Uterus (tissue), 4 donors: ENCODE measurements around the gene SAMD8. TPM values are rescaled to one million over a fixed set of nuclear protein-coding genes. Genes with fewer than 3 reads are reported as not detected.
A peak's percentile ranks its signal among the peaks of the same experiment; 100 is the strongest.
"Not testable (repeated sequence)": the region's sequence is repeated elsewhere in the genome, so short reads cannot be mapped to it uniquely, and the experiment has no call there.

Source experiments
- DNase-seq, 2 donors: peaks; one replicate each; pipeline ENCODE4 v3.0.0-alpha.2; 2019 to 2020
- H3K27ac ChIP-seq, 2 donors: fragments of 200-600 bp; sonication (generic); 1 replicate in 1 of 2; 2 replicates in 1 of 2; pipeline ENCODE4 v1.5.1; 2016 to 2018
- H3K27me3 ChIP-seq, 2 donors: fragments of 200-600 bp; sonication (generic); one replicate each; pipeline ENCODE4 v1.5.1; 2018 to 2019; ENCODE audit warnings: control low read depth in 1 of 2
- H3K36me3 ChIP-seq, 2 donors: fragments of 200-600 bp; sonication (generic); one replicate each; pipeline ENCODE4 v1.5.1; 2019; ENCODE audit warnings: control low read depth in 1 of 2
- H3K4me1 ChIP-seq, 2 donors: fragments of 200-600 bp; sonication (generic); one replicate each; pipeline ENCODE4 v1.5.1; 2018 to 2019; ENCODE audit warnings: control low read depth in 1 of 2
- H3K4me3 ChIP-seq, 2 donors: fragments of 200-600 bp; sonication (generic); 1 replicate in 1 of 2; 2 replicates in 1 of 2; pipeline ENCODE4 v1.5.1; 2018 to 2019; ENCODE audit warnings: mild to moderate bottlenecking in 1 of 2
- H3K9me3 ChIP-seq, 2 donors: fragments of 200-600 bp; sonication (generic); one replicate each; pipeline ENCODE4 v1.5.1; 2019; ENCODE audit warnings: control low read depth in 1 of 2
- CTCF ChIP-seq, 4 experiments: fragments of 200-600 bp in 2 of 4; fragments of 450-650 bp in 2 of 4; sonication (generic) in 2 of 4; IDR thresholded peaks; one replicate each; pipeline ENCODE4 v1.5.1; 2016 to 2019; ENCODE audit warnings: antibody characterized with exemption in 4 of 4, mild to moderate bottlenecking in 2 of 4, moderate library complexity in 1 of 4
- POLR2A ChIP-seq, 2 donors: fragments of 450-650 bp; IDR thresholded peaks; one replicate each; pipeline ENCODE4 v1.6.1; 2016; ENCODE audit warnings: antibody characterized with exemption in 2 of 2, mild to moderate bottlenecking in 1 of 2, moderate library complexity in 1 of 2
- intact Hi-C: fragments of 100-400 bp; cut with DNase I; formaldehyde crosslinking; loops from one replicate; pipeline ENCODE4 v1.15.1; 2023; ENCODE audit warnings: low total_unique reads
- total RNA-seq, 4 donors: library from RNA; depleted of rRNA in 3 of 4; stranded (reverse); fragments of >200 nt in 3 of 4; gene quantifications; one replicate each; pipeline versions ENCODE4 v1.1.0 to v1.2.4, GENCODE V29; 2014 to 2023
- donor health status: DM: yes; HTN: yes; CAD: no.

The SAMD8 gene
- total RNA-seq, 4 donors from 2014 or later, result 25.4 to 51.4 (median 49.2) TPM

- Histone ChIP-seq H3K27me3 (no peaks in the 10 kb centered on the region), H3K4me3 (no peak overlapping the region), H3K27ac (peak overlapping the region; percentile 14 to 19), H3K36me3 (no peaks in the 10 kb centered on the region), H3K4me1 (no peaks in the 10 kb centered on the region), H3K9me3 (no peaks in the 10 kb centered on the region)
- no peak for DNase-seq
- TF ChIP-seq POLR2A (IDR thresholded peaks at IDR 0.05), result no peak
- TF ChIP-seq CTCF (IDR thresholded peaks at IDR 0.05), result no peak
- intact Hi-C loops, result no loop called here
These were observed 83.7 kb downstream of the SAMD8 start for GRCh38 chr10:75195035-75195763.

- DNase-seq, result no peak
- Histone ChIP-seq H3K27ac (no peak overlapping the region), H3K36me3 (no peaks in the 10 kb centered on the region), H3K9me3 (no peaks in the 10 kb centered on the region), H3K4me3 (no peak overlapping the region), H3K4me1 (no peaks in the 10 kb centered on the region), H3K27me3 (no peaks in the 10 kb centered on the region)
- intact Hi-C loops, result no loop called here
- TF ChIP-seq CTCF (IDR thresholded peaks at IDR 0.05) (no peak), POLR2A (IDR thresholded peaks at IDR 0.05) (no peak)
These were observed 85.6 kb downstream of the SAMD8 start for GRCh38 chr10:75197066-75197465.

- intact Hi-C loops, result no loop called here
- Histone ChIP-seq H3K4me1 (peaks cover 0 to 4% of the 10 kb centered on the region in 2 donors), H3K27me3 (no peaks in the 10 kb centered on the region), H3K27ac (no peak overlapping the region), H3K4me3 (no peak overlapping the region), H3K9me3 (no peaks in the 10 kb centered on the region), H3K36me3 (no peaks in the 10 kb centered on the region)
- DNase-seq, result no peak
- no peak for TF ChIP-seq POLR2A (IDR thresholded peaks at IDR 0.05)
- no peak for TF ChIP-seq CTCF (IDR thresholded peaks at IDR 0.05)
These were observed 86.5 kb downstream of the SAMD8 start for GRCh38 chr10:75197906-75198305.

GRCh38 chr10:75199949-75200348 lies 88.5 kb downstream of the SAMD8 start:
- DNase-seq, H3K27me3 ChIP-seq, intact Hi-C loops, H3K4me1 ChIP-seq, H3K4me3 ChIP-seq, H3K9me3 ChIP-seq, H3K27ac ChIP-seq, H3K36me3 ChIP-seq: not testable (repeated sequence)

GRCh38 chr10:75201793-75202307 lies 90.4 kb downstream of the SAMD8 start:
- intact Hi-C loops, result no loop called here

More at GRCh38 chr10:75201793-75202307, 90.4 kb downstream of the SAMD8 start:
- Histone ChIP-seq H3K4me1 (peaks cover 0 to 4% of the 10 kb centered on the region in 2 donors), H3K27me3 (no peaks in the 10 kb centered on the region), H3K4me3 (no peak overlapping the region), H3K36me3 (no peaks in the 10 kb centered on the region), H3K9me3 (no peaks in the 10 kb centered on the region), H3K27ac (peak overlapping the region; percentile 63 to 79)
- TF ChIP-seq POLR2A (IDR thresholded peaks at IDR 0.05), result no peak
- no peak for TF ChIP-seq CTCF (IDR thresholded peaks at IDR 0.05)
- DNase-seq, result no peak
